HG03045 (cell line): Measurements from ENCODE around the gene CHST14.

Experiments used
- ATAC-seq: cut with Tn5 transposase; IDR thresholded peaks from one replicate; pipeline ENCODE4 v1.9.1; 2021; ENCODE audit warnings: mild to moderate bottlenecking, moderate library complexity; ENCODE audit not compliant: unreplicated experiment

The CHST14 gene, protein sequence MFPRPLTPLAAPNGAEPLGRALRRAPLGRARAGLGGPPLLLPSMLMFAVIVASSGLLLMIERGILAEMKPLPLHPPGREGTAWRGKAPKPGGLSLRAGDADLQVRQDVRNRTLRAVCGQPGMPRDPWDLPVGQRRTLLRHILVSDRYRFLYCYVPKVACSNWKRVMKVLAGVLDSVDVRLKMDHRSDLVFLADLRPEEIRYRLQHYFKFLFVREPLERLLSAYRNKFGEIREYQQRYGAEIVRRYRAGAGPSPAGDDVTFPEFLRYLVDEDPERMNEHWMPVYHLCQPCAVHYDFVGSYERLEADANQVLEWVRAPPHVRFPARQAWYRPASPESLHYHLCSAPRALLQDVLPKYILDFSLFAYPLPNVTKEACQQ

DNA sequence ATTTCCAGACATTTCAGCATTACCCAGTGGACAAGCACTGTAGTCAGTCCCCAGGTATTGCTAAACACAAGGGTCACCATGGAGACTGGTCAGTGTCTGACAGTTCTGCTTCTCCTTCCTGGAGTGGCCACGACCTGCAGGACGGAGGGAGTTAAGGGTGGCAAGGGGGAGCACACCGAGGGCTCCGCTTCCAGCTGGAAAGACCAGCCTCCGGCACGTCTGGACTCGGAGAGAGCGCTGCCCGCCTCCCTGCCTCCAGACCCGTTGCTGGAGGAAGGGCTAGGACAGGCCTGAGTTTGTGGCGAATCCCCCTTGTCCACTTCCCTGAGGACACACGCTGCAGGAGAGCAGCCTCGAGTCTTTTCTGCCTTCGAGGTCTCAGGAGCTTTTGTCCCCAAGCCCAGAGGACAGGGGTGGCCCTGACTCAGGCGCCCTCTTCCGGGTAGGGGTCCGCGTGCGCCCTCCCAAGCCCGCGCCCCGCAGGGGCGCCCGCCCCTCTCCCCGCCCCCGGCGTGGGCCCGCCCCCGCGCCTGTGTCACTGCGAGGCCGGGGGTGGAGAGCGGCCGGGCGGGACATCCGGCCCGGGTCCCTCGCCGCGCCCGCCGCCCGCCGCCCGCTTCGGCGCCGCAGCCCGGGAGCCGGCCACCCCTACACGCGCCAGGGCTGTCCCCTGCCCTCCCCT lies at the start of gene CHST14:
TSS of gene CHST14 (plus strand) at position 562 of the 682 bp plus-strand sequence. CDS start 230 bp downstream, outside the sequence.
- peak; percentile 74 for ATAC-seq

DNA sequence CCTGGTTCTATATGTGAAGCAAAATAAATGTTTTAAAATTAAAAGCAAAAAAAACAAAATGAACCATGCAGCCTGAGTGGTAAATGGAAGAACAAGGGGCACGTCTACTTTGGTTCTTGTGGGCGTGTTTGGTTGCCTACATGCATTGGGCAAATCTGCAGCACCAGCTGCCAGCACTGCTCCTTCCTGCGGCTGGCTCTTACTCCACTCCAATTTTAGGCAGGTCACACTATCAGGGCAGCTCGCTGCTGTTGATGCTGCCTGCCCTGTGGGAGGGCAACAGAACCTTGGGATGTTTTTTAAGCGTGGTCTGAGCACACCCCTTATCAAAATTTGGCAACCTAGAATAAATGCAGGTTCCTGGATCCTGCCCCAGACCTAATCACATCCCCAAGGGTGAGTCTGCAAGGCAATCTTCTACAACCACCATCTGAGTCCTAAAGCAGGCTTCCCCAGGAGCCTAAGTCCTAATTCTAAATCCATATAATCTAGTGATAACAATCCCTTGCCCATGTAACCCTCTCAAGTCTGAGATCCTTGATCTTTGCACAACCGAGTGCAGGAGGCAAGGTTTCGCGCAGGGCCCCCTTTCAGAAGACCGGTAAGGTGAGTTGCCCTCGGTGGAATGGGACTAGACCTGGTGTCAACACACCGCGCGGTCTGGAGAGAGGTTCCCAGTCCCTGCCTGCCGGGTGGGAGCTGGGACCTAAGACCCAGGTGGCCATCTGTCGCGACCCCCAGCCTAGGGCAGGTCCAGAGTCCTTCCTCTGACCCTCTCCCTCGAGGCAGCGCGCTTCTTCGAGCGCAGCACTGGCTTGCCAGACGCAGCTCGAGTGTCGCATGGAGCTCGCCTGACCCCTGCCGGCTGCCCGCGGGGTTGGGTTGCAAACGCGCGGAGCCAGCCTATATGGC lies 49.3 kb upstream of the CHST14 start:
- no peak for ATAC-seq

DNA sequence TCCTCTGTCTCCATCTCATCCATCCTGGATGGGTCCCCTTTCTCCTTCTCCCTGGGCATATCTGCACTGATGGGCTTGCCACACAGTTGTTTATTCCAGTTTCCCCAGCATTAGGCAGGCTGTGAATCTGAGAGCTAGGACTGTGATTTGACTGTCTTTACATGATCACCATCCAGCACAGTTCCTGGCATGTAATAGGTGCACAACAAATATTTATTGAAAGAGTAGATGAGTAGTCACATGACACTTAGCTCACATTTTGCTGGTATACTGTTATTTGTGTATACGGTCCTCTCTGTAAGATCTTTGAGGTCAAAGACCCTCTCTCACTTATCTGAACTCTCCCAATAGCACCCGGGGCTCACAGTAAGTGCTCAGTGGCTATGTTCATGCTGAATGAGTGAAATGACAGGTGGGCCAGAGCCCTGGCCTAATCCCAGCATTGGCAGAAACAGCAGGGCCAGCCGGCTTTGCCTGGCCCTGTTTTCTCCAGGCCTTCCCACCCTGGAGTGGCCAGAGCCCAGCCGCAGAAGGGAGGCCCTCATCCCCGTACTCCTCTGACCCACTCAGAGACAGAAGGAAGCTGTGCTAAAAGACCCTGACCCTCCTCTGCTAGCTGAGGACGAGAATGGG lies 46.2 kb upstream of the CHST14 start:
- no peak for ATAC-seq

DNA sequence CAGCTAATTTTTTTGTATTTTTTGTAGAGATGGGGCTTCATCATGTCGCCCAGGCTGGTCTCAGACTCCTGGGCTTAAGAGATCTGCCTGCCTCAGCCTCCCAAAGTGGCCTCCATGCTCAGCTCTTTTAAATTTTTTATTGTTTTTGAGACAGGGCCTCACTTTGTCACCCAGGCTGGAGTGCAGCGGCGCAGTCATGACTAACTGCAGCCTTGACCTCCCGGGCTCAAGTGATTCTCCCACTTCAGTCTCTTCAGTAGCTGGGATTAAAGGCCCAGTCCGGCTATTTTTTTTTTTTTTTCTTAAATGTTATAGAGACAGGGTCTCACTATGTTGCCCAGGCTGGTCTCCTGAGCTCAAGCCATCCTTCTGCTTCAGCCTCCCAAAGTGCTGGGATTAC lies 45.1 kb upstream of the CHST14 start:
- ATAC-seq: no peak

DNA sequence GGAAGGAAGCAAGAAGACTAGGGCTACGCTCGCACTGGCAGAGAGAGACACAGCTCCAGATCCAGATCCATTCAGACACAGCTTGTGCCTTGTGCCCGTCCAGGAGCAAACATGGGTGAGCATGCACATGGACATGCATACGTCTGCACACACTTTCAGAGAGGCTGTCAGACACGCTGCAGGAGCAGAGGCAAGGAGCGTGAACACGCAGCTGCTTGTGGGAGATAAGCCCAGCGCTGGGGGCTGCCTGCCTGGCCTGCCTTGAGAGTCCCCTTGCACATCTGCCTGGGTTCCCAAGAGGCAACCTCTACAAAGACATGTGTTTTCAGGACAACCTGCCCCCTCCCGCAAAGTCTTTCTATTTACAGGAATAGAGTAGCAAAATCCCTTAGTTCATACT lies 43.6 kb upstream of the CHST14 start:
- ATAC-seq: no peak

DNA sequence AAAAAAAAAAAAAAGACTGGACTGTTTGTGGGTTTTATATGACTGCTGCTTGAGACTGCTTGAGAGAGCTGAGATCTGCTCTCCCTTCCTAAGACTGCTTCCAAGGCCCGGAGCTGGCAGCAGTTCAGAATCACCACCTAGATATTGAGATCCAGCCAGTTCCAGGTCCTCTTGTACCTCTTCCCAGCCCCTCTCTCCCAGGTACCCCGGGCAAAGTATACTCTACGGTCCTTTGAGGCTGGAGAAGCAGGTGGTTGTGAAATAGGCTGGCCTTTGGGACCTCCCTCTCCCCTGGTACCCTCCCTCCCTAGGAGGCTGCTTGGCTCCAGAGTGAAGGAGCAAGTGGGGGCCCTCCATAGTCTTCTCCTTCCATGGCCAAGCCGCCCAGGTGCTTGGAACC lies 42.6 kb upstream of the CHST14 start:
- ATAC-seq: no peak

DNA sequence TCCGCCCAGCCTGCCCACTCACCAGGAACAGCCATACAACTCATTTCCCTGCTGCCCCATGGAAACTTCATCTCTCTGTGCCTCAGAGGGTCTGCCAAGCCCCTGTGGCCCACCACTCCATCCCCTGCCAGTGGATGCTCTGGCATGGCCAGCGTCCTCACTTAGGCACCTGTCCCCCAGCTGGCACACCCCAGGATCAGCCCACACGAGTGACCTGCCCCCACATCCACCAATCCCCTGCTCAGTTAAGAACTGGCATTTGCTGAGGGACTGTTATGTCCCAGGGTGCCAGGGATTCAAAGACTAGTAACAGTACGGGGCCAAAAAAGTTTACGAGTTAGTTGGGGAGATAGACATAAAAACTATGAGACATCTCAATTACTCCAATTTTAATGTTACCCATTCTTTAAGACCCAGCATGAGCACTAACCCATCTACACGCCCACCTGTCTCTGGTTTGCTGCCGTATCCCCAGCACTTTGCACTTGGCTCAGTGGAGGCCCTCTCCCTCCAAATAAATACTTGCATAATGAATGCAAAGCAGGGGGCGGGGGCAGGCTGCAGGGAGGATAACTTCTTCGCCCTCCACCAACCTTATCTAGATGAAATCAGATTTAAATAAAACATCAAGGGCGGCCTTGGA lies 41.6 kb upstream of the CHST14 start:
- ATAC-seq: no peak

DNA sequence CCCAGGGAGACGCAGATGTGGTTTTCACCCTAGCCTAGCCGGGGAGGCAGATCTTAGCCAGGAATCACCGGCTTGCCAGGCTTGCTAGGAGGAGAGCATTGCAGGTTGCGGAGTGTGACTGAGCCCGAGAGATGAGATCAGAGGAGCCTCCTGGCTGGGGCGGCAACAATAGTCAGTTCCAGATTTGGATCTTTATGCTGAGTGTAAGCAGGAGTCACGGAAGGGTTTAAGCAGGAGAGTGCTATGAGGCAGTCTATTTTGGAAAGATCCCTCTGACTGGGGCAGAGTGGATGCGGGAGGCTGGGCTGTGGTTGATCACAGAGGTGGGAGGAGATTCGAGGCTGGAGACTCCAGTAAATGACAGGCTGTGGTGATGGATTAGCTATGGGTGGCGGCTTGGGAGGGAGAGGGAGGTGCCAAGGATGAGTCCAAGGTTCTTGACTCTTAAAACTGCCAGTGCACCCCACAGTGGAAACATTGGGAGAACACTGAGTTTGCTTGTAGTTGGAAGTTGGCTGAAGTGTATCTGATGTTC lies 40.4 kb upstream of the CHST14 start:
- no peak for ATAC-seq

DNA sequence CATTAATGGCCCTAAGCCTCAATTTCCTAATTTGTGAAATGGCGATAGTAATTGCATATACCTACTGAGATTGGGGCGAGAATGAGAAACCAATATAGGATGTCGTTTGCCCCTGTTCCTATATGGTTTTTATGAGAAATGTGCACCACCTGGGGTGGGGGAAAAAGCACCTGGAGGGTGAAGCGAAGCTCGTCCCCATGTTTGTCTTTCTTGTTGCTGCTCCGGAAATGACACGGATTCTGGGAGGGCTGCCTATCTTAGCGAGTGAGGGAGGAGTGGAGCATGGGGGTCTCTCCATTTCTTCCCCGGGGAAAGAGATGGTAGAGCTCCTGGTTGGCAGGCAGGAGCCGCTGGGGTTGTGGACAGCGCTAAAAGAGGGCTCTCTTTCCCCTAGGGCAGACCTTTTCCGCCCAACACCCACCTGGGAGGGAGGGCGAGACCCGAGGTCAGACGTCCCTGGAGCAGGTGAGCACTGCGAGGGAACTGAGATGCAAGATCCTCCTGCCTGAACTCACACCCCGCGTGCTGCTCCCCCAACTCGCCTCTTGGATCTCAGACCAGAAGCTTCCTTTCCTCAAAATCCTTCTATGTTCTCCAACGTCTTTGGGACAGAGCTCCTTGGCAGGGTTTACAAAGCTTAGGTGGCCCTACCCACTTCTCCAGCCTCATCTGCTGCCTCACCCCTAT lies 35.6 kb upstream of the CHST14 start:
- no peak for ATAC-seq

DNA sequence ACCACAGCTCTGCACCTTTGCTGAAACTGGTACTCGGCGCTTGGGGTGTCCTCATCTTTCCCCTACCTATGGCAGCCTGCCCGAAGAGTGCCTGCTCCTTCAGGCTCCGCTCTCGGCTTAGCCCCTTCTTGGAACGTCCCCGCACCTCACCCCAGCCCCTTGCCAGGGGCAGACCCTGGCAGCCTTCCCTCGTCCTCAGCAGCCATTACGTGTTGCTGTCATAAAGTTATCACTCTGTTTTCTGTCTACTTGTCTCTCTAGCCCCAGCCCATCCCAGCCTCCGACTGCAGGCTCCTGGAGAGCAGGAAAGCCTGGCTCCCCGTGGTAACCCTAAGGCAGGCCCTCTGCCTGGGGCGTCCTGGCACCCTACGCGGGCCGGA lies 35.1 kb upstream of the CHST14 start:
- ATAC-seq: no peak

DNA sequence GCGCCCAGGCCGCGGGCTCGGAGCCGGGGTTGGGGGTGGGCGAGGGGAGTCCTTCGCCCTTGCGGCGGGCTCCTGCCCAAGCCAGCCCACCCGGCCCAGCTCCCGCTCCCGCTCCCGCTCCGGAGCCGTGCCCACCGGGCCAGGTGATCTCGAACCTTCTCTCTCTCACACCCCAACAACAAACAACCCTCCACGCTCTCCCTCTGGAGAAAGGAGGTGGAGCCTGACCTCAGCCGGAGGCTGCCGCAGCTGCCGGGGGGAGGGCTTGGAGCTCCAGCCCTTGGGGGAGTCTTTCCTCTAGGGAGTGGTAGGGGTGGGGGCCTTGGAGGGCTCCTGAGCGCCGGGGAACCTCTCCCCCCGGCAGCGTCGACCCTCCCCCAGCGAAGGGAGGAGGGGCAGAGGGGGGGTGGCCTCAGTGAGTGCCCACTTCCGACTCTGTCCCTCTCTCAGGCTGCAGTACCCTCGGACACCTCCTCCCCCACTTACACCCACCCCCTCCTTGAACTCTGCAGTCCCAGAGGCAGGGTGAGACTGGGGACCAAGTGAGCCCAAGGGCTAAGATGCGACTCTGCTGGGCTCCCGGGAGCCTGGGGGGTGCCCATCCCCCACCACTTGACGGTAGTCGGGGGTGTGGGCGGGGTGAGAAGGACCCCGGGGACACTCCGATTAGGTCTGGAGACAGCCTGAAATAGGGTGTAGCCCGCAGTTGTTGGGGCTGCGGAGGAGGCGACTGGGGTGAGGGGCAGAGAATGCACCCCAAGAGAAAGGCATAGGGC lies 34.5 kb upstream of the CHST14 start:
- ATAC-seq: no peak

DNA sequence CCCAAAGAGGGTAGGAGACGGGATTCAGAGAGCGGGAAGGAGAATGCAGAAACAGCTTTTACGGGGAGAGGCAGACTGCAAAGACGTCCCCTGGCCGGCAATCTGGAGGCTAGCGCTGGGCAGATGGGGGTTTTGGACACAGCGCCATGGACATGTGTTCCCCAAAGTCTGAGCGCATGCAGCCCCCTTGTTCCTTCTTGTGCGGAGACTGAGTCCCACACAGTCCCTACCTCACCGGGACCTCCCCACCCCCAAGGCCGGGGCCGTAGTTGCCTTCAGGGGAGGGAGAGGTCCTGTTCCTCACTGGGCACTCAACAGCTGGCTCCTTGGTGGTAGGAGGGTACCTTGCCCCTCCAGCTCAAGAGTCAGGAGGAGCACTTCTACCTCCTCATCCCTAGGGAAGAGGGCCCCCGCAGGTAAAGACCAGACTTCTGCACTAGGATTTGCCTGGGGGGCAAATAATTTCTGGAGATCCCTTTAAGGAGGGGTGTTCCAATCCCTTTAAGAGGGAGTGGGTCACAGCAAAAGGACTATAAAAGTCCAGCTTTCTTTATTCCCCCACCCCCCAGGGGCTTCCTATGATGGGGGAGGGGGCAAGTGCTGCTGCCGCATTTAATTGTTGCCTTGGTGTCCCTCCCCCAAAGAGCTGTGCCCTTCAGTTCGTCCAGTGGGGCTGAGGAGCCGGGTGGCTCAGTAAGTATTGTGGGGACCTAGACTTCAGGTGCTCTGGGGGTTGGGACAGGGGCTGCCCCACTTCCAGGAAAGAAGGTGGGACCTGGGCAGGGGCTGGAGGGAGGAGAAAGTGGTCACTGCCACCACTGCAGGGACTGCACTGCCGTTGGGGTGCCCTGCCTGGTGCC lies 33.7 kb upstream of the CHST14 start:
- no peak for ATAC-seq

DNA sequence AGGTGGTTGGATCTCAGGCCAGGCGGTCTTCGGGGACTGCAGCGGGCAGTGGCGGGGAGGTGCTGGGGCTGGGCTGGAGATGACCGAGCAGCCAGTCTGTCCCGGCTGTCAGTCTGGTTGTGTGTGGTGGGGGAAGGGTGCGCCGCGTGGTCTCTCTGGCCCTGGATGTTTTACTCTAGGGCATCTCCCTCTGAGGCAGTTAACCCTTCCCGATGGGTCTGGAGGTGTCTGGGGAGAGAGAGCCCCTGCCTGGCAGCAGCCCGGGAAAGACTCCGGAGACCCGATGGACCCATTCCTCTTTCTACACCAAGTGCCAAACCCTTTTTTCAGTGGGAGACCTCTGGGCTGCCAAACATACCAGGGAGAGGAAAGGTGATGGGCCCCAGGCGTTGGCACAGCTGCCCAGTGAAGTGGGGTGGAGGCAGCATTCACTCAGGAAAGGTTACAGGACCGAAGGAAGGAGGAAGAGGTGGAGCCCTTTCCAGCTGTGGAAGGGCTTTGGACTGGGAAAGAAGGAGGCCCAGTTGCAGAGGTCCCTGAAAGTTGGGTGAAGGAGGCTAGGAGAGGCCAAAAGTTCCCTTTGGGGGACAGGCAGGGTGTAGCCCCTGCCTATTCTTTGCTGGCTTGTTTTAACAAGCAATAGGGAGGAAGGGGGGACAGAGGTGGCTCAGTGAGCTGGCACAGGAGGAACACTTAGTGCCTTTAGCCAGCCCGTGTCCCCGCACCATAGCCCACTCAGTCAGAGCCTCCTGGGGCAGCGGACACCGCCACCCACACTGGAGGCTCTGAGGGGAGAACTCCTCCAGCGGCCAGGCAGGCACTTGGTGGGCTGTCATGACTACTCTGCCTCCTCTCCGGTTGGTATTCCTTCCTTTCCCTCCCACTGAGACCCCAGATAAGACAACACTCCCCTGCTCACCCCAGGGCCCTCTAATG lies 32.8 kb upstream of the CHST14 start:
- ATAC-seq: no peak

DNA sequence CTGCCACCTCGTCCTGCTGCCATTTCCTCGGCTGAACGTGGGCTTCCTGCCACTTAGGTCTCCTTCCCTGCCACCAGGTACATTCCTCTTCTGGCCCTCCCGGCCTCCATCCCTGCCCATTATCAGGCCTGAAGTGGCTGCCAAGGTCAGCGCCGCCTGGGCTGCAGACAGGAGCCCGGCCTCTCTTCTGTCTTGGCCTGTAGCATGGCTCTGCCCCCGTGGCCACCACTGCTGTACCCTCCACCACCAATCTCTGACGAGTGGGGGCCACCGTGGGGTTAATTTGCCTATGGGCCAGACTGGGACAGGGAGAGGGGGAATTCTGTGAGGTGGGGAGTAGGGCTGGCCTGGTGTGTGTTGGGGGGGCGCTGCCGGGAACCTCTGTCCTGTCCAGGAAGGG lies 32.1 kb upstream of the CHST14 start:
- ATAC-seq: no peak

DNA sequence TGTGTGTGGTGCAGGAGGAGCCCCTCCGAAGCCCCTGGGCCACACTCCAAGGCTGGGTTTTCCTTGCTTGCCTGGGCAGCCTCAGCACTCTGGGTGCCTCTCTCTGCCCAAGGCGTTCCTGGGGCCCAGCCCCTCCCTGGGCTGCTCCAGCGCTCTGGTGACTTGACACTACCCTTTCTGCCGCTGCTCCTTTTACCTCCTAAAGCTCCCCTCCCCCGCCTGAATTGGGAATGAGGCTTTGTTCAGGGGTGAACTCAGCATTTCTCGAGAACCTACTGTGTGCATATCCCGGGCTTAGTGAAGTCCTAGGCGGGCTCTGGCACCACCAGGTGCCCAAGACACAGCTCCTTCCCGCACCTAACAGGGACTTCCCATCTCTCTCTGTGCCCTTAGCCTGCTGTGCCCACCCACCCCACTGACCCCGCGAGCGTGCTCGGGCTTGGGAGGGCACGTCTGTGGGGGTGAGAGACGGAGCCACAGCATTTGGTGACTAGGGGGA lies 31.3 kb upstream of the CHST14 start:
- no peak for ATAC-seq

DNA sequence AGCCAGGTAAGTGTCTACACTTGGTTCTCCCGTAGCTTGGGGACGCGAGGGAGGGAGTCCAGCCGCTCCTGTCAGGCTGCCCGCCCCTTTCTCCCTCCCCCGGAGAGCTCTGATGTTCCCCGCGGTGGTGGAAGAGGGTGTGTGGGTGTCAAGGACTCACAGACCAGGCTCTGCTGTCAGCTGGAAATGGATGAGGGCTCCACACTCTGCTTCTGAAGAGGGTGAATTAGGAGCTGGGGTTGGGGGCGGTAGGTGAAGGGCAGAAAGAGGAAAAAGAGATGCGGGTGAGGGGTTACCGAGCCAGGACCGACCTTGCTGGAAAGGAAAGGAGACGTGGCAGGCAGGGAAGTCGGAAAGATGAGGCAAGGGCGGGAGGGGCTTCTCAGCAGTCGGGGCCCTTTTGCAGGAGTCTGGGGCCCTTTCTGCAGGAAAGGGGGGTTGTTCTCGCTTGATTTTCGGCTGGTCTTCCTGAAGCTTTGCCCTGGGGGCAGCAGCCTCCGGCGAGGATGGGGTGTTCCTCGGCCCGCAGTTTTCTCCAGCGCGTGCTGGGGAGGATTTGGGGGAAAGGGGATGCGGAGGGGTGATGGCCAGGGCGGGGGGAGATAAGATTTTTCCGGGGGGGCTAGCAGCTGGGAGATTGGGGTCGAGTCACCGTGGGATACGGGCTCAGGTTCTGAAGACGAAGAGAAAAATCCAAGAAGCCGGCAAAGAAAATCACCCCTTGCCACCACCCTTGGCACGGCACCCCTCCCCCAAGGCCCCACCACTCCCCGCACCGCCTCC lies 30.6 kb upstream of the CHST14 start:
- no peak for ATAC-seq
